ENCODE measurements around the gene SIGLEC6.

SIGLEC6 gene

GRCh38 chr19:51549533-51550324, 18.3 kb upstream of the SIGLEC6 start:
- in situ Hi-C loops (cut with HindIII; ENCODE audit: low sequenced_read_pairs), result loop anchor here (5.0 kb wide), 1 partner anchor 38 kb away; no protein-coding TSS in a partner anchor

GRCh38 chr19:51548891-51549305, 17.4 kb upstream of the SIGLEC6 start:
- in situ Hi-C loops (cut with HindIII; ENCODE audit: low sequenced_read_pairs), result loop anchor here (5.0 kb wide), 1 partner anchor 38 kb away; no protein-coding TSS in a partner anchor

GRCh38 chr19:51548213-51548651, 16.8 kb upstream of the SIGLEC6 start:
- in situ Hi-C loops (cut with HindIII; ENCODE audit: low sequenced_read_pairs), result loop anchor here (5.0 kb wide), 1 partner anchor 39 kb away; no protein-coding TSS in a partner anchor

GRCh38 chr19:51547397-51548212, 16.1 kb upstream of the SIGLEC6 start:
- in situ Hi-C loops (cut with HindIII; ENCODE audit: low sequenced_read_pairs), result loop anchor here (5.0 kb wide), 1 partner anchor 40 kb away; no protein-coding TSS in a partner anchor

GRCh38 chr19:51546650-51547396, 15.4 kb upstream of the SIGLEC6 start:
- in situ Hi-C loops (cut with HindIII; ENCODE audit: low sequenced_read_pairs), result loop anchor here (5.0 kb wide), 1 partner anchor 40 kb away; no protein-coding TSS in a partner anchor

GRCh38 chr19:51546107-51546649, 14.7 kb upstream of the SIGLEC6 start:
- in situ Hi-C loops (cut with HindIII; ENCODE audit: low sequenced_read_pairs), result loop anchor here (5.0 kb wide), 1 partner anchor 41 kb away; no protein-coding TSS in a partner anchor

GRCh38 chr19:51544038-51544437, 12.6 kb upstream of the SIGLEC6 start:
- in situ Hi-C loops (cut with HindIII; ENCODE audit: low sequenced_read_pairs), result no loop called here

GRCh38 chr19:51542699-51543098, 11.2 kb upstream of the SIGLEC6 start:
- in situ Hi-C loops (cut with HindIII; ENCODE audit: low sequenced_read_pairs), result no loop called here

GRCh38 chr19:51541458-51542357, 10.2 kb upstream of the SIGLEC6 start:
- in situ Hi-C loops (cut with HindIII; ENCODE audit: low sequenced_read_pairs), result no loop called here

GRCh38 chr19:51539821-51540366, 8.4 kb upstream of the SIGLEC6 start:
- in situ Hi-C loops (cut with HindIII; ENCODE audit: low sequenced_read_pairs), result no loop called here

- in situ Hi-C loops (cut with HindIII; ENCODE audit: low sequenced_read_pairs), result no loop called here
Measured at GRCh38 chr19:51535535-51535934, 4.1 kb upstream of the SIGLEC6 start.

GRCh38 chr19:51530616-51531015, 854 bp downstream of the SIGLEC6 start:
- in situ Hi-C loops (cut with HindIII; ENCODE audit: low sequenced_read_pairs), result no loop called here

GRCh38 chr19:51529301-51529700, 2.2 kb downstream of the SIGLEC6 start:
- in situ Hi-C loops (cut with HindIII; ENCODE audit: low sequenced_read_pairs), result no loop called here

GRCh38 chr19:51525651-51526050, 5.8 kb downstream of the SIGLEC6 start:
- in situ Hi-C loops (cut with HindIII; ENCODE audit: low sequenced_read_pairs), result no loop called here

- in situ Hi-C loops (cut with HindIII; ENCODE audit: low sequenced_read_pairs), result no loop called here
Measured at GRCh38 chr19:51524666-51525264, 6.7 kb downstream of the SIGLEC6 start.

GRCh38 chr19:51521781-51522180, 9.7 kb downstream of the SIGLEC6 start:
- in situ Hi-C loops (cut with HindIII; ENCODE audit: low sequenced_read_pairs), result no loop called here

GRCh38 chr19:51521357-51521756, 10.1 kb downstream of the SIGLEC6 start:
- in situ Hi-C loops (cut with HindIII; ENCODE audit: low sequenced_read_pairs), result no loop called here

- in situ Hi-C loops (cut with HindIII; ENCODE audit: low sequenced_read_pairs), result no loop called here
Measured at GRCh38 chr19:51520728-51521127, 10.7 kb downstream of the SIGLEC6 start.

Data from DLD1 (cell line).